NCI-H82 treated with DMSO at 0.1 percent for 48 hours (cell line): ENCODE data around the gene C1orf105.
"Not testable (repeated sequence)": the region's sequence is repeated elsewhere in the genome, so short reads cannot be mapped to it uniquely, and the experiment has no call there.

Experiments used
- DNase-seq: peaks from one replicate; lab custom pipeline; 2025; ENCODE audit not compliant: unreplicated experiment; lab: John Stamatoyannopoulos, UW

Gene C1orf105, protein sequence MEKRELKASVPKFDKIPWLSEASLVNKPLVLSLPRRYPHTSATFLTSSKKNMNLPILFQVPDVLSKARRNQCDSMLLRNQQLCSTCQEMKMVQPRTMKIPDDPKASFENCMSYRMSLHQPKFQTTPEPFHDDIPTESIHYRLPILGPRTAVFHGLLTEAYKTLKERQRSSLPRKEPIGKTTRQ

DNA sequence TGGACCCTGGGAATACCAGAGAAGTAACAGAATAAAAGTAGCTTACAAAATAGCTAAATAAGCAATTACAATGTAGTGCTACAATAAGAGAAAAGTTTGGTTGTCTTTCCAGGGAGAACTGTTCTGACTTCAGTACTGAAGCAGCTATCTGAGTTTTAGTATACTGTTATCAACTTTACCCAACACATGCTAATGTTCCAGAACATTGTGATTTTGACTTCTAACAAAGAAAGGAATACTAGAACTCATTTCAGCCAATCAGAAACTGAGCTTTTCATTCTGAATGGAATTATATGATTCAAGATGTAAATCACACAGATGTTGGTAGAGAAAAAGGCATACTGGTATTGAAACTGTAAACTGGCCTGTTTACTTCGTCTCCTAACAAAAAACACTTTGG lies at the start of gene C1orf105:
Gene C1orf105 (plus strand): TSS at position 301 of the 400 bp plus-strand sequence. CDS start 201 bp downstream, outside the sequence.
- DNase-seq = no peak

DNA sequence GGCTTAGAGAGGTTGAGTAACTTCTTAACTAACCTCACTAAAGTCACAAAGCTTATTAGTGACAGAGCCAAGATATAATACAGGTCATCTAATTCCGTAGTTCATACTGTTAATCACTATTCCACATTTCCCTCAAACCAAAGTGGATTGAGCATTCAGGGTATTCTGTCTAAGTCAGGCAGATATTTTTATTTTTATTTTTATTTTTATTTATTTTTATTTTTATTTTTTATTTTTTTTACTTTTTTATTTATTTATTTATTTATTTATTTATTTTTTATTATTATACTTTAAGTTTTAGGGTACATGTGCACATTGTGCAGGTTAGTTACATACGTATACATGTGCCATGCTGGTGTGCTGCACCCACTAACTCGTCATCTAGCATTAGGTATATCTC lies 48.8 kb upstream of the C1orf105 start:
- not testable (repeated sequence) for DNase-seq

DNA sequence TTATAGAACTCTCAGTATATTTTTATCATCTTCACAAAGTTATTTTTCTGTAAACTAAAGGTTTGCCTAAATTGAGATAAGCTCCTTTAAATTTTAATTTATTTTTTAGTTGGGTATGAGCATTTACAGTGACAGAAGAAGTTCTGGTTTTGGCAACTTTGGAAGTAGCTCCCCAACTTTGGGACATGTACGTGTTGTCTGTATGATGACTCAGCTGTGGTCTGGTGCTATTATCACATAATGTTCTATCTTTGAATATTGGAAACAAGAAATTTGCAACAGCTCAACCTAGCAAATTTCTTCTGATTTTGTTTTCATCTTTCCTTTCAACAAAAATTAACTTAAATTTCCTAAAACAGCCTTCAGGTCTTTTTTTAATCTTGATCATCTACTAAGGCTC lies 46.6 kb upstream of the C1orf105 start:
- DNase-seq = no peak

DNA sequence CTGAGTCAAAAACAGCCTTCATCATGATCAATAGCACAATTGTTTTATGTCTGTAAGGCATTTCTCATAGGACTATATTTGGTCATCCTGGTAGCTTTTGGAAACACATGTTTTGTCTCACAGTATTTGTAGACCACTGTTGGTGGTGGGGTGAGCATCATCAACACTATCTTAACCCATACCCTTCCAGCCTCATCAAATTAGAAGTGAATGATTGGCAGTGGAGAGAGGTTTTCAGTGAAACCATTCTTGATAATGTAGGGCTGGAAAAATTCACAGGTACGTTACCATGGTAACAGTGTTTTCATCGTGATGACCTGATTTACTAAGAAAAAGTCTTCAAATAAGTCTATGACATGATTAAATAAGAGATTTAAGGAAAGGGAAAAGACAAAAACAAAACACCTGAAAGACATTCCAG lies 45.3 kb upstream of the C1orf105 start:
- DNase-seq = no peak

DNA sequence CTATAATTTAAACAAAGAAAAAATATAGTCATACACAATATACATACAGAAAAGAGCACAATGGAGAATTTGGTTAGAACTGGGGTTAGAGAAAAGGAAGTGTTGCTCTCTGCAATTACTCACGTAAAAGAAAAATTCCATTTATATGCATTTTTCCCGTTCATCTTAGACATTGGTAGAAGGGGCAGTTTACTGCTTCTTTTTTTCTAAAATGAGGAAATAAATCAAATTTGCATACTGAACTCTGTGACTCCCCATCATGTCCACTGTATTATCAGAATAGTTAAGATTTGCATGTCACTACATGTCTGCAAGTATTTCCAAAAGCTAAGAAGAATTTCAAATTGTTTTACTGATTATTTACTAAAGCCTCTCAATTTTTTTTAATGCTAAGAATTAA lies 44.1 kb upstream of the C1orf105 start:
- no peak for DNase-seq

DNA sequence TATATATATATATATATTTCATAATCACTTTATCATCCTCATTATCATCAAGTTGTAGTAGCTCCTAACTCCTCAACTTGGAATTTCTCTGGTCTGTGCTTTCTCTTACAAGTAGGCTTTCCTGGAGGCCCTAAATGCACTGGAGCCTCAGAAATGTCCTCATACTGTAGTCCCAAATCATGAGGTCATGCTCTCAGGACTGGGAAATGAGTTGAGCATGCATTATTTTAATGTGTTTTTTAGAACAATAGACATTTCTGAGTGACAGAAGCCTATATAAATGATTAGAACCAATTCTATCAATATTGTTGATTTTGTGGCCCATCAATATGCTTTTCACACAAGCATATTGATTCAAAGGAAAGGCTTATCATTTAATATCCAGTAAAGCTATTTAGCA lies 42.9 kb upstream of the C1orf105 start:
- DNase-seq = no peak

DNA sequence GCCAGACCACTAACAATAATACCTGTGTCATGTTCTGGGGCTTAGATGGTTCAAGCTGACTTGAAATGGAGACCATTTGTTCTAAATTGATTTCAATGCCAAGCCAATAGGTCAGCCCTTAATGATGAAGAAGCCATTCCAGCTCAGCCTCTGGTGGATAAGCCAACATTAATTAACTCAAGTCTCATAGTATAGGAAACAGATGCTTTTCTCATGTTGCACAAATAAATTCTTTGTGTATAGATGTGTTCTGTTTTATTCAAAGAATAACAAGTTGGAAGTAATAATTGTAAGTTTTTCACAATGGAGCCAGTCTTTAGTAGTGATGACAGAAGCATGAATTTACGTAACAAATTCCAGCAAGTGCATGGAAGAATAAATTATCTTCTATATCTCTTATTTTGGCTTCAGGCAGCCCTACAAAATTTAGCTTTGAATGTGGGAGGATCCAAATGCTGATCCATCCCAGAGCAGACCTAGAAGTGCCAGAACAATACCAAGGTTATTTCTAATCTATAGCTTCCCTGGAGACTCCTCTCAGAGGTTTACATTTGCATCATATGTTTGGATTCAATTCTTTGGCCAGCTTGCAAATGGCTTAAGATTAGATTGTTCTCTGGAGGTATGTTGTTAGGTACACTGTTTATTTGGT lies 42.2 kb upstream of the C1orf105 start:
- DNase-seq = no peak

DNA sequence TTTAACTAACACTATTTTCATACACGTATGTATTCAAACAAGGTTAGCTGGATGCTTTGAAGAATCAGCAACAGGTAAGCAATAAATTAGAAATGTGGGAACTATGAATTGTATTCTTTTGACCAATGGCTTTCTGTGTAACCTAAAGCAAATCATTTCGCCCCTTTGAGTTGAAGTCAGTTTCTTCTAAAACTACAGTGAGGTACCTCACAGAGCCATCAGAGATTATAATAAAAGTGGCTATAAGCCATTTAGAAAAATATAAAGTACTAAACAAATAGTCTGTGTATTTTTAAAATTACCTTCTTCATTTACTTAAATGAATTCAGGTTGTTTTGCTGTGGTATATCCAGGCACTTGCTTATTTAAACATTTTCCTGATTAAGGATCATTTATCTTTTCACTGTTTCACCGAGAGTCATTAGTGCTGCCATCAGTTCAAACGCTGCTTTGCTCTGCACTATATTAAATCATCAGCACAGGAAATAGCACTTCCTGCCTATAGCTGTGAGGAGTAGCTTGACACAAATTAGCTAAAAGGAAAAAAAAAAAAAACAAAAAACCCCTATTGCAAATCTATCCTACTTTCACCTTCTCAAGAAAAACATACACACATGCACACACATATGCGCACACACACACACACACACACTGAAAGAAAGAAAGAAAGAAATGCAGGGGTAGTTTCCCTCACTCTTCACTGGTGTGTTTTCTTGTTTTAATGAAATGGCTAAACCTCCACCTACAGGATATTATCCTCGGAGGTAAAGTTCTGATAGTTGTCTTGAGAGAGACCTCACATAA lies 39.8 kb upstream of the C1orf105 start:
- no peak for DNase-seq

DNA sequence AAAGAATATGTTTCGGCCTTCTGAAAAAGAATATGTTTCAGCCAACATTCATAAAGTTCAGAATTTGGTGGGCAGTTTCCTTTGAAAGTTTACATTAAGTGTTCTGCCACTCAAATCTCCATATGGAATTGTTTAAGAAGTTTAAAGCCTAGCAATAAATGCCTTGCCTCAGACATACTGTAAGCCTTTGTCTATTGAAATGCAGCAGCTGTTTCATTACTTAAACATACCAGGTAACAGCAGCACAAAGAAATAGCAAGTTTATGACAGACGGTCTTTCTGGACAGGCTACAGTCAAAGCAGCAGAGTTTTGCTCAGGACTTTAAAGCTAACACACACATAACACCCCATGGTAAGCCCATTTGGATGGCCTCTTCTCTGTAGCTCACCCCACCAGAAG lies 38.5 kb upstream of the C1orf105 start:
- no peak for DNase-seq

DNA sequence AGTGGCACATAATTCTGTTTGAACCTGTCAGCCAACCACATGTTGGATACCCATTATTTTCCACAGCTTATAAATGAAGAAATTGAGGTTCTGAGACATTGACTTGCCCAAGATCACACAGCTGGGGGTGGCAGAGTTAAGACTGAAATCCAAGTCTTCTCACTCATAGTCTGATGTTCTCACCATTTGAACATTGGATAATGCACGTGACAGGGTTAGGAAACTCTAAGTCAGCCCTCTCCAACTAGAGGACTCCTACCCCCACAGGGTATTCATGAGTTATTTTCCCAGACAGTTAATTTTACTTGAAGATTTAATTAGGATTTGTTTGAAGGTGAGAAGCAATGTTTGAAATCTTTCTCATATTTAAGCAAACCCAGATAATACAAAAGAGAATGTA lies 38.1 kb upstream of the C1orf105 start:
- no peak for DNase-seq

DNA sequence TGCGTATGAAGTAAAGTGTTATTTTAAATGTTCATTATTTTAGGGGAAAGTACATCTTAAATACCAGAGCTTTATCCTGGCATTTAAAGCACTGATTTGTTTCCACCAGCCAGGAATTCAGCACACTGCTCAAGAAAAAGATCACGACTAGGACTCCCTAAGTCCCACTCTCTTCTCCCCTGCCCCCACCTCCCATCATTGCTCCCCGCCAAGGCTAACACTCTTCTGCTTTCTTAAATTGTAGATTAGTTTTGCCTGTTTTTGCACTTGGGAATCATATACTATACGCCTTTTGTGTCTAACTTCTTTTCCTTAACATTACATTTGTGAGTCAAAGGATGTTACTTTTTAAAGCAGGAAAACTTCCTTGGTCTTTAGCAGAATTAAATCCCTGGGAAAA lies 37.5 kb upstream of the C1orf105 start:
- DNase-seq = no peak

DNA sequence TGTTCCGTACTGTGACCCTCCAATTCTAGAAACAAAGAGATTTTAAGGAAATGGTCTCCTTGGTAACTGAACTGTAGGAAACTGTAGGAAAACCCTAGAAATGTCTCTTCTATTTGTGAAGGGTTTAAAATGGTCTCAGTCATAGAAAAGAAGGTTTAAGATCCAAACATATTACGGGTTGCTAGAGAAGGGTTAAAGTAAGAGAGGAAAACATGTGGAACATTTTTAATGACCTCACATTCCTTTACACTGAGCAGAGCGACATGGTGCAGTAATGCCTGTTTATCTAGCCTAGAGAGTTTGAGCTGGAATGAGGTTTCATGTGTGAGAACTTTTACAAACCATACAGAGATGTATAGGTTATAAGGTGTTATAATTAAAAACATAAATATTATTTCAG lies 36.9 kb upstream of the C1orf105 start:
- no peak for DNase-seq

DNA sequence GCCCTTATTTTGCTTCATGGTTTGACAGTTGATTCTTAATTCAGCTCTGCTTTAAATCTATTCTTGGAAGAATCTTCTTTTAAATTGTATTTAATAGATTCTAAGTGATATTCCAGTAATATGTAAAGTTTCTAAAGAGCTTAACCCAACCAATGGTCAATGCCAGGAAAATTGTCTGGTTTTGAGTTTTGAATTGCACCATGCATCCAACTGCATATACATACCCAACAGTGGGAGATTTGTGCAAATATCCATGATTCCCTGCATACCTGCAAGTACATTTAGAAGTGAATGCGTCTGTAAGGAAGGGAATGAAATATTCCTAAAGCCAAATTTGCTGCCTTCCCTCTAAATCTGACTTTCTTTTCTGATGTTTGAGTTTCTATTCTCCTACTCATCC lies 35.8 kb upstream of the C1orf105 start:
- no peak for DNase-seq

DNA sequence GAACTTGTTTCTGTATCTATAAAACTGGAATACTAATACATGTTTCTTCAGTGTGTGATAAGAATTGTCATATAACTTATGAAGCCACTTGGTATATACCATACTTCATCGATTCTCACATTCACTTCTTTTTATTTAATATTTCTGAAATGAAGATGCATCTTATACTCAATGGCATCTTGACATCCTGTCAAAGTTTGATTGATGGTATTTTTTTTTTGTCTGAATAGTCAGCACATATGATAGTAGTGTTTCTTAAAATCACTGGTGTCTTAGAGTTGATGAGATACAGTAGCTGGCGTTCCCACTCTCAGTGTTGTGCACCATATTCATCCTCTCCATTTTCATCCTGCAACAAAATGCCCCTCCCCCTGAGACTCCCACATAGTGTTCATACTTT lies 34.4 kb upstream of the C1orf105 start:
- no peak for DNase-seq

DNA sequence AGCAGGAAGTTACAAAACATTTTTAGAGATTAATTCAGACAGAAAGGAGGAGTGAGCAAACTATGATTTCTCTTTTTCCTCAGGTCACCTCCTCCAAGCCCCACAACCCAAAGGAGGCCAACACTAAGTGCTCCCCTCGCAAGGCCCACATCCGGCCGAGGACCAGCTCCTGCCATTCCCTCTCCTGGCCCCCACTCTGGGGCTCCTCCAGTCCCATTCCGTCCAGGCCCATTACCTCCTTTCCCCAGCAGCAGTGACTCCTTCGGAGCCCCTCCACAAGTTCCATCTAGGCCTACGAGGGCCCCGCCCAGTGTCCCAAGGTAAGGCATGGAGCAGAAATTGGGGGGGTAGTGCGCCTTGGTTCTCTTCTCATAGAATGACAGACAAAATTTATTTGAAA lies 32.0 kb upstream of the C1orf105 start:
- DNase-seq = no peak

DNA sequence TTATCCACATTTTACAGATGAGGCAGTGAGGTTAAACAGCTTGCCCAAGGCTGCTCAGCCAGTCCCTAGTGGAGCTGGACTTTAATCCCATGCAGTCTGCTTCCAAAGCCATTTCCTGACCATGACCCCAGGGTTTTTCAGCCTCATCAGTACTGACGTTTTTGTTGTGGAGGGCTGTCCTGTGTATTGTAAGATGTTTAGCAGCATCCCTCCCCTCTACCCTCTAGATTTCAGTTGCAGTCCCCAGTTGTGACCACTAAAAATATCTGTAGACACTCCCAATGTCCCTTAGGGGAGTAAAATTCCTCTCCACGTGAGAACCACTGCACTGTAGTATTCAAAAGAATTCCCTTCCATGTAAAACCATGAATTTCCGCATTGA lies 30.2 kb upstream of the C1orf105 start:
- no peak for DNase-seq

DNA sequence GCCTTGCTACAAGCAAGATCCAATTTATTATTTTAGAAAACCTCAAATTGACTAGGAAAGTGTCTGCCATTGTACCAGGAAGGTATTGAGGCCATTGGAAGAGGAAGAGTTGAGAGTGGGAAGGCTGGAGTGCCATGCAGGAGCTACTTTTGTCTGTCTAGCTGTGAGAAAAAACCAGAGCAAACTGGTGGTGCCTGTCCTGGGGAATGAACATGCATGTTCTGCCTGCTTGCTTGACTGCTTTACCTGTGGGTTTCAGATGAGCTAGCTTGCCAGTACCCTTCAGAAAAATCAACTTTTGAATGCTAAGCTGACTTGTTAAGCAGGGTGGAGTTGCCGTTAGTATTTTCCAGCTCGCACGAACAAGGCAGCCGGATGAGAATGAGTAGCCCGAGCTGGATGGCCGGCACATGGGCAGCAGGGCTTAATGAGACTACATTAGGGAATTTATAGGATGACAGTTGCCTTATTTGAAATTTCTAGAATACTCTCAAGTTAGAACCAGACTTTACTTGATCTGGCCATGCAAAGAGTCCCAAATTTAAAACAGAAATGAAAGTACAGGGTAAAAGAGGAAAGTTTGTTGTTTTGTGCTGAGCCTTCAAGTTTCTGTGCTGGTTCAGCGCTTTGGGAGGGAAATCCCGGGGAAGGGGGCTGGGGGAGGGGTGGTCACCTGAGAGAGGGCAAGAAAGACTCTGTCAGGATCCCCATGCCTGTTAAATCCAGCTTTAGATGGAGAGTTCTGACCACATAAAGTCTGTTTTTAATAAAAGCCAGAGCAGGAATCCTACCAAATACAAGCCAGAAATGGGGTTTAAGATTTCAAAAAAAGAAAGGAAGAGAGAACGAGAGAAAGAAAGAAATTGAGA lies 29.6 kb upstream of the C1orf105 start:
- no peak for DNase-seq

DNA sequence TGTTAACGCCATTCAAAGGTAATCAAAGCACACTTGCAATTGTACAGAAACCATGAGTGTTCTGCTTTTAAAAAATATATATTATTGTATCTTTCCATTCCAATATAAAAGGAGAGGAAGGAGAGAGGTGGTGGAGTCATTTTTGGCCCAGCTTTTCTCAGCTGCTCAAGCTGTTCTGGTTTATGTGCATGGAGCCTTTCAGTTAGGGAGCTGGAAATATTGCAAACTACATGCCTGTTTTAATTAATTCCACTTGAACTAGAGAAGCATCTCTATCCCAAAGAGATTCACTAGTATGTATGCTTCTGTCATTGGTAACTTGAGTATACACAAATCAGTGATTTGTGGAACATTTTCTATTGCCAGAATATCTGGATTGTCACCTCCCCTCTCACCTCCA lies 28.5 kb upstream of the C1orf105 start:
- no peak for DNase-seq

DNA sequence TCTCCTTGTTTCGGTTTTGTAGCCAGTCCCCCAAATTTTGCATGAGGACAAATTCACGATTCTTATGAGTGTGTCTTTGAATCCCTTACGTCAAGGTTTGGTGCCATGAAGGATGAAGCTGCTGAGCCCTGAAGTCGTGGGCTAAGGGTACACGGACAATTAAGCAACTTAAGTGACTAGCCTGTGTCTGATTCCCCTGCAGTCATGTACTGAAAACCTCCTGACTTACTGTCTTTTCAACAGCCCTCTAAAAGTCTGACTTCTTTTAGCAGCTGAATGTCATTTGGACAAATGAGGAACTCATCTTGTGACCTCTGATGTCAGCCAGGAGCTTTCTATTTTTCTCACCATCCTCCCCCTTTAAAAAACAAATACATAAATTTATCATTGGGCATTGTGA lies 27.1 kb upstream of the C1orf105 start:
- no peak for DNase-seq

DNA sequence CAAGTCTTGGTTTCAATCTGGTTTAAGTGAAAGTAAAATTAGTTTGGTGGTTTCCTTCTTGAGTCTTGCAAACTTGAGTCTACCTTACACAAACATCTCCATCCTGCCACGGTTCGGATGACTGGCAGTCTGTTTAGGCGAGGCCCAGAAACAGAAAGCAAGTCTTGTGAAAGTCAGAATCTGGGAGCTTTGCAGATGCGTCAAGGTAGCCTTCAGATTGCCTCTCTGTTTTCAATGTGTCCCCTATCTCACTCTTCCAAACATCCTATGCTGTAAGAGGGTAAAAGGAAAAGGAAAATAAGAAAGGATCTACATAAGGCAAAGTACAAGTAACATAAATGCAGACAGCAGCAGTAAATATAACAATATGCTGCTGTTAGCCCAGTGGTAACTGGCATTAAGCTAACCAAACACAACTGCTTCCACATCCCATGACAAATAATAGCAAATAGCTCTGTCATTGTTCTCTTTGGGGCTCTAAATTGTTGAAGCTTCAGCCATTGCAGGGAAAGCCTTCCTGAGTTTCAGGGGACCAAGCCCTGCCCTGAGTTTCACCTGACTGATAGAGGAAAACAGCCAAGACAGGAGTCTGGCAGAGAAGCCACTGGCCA lies 26.2 kb upstream of the C1orf105 start:
- no peak for DNase-seq

DNA sequence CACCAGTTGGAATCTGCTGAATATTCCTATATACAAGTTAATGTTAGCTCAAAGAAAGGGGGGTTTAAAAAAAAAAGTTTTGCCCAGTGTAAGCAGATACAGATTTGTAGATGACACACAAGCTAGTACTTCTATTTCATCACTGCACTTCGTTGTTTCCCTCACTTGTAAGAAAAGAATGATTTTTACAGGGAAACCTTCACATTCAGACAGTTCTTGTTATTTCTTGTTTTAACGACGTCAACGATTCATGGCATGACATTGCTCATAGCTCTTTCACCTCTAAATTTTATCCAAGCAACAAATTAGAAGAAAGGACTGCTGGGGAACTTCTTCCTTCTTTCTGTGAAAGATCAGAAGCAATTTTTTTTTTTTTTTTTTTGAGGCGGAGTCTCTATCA lies 25.7 kb upstream of the C1orf105 start:
- DNase-seq = no peak
